Tibial artery (tissue), 4 donors: ENCODE data around the gene MEPCE.

Source experiments
- DNase-seq, 2 donors: peaks; one replicate each; pipeline ENCODE4 v3.0.0-alpha.2; 2019
- H3K27ac ChIP-seq, 2 donors: fragments of 200-600 bp; sonication (generic) in 1 of 2; 1 replicate in 1 of 2; 2 replicates in 1 of 2; pipeline ENCODE4 v1.5.1; 2018 to 2019; ENCODE audit warnings: mild to moderate bottlenecking in 1 of 2
- H3K27me3 ChIP-seq, 2 donors: fragments of 200-600 bp; sonication (generic) in 1 of 2; one replicate each; pipeline versions ENCODE4 v1.5.1 to v1.6.0; 2016 to 2019
- H3K36me3 ChIP-seq, 3 donors: fragments of 200-600 bp; sonication (generic) in 2 of 3; one replicate each; pipeline ENCODE4 v1.5.1; 2016 to 2019; ENCODE audit warnings: mild to moderate bottlenecking in 2 of 3
- H3K4me1 ChIP-seq, 4 donors: fragments of 200-600 bp; sonication (generic) in 2 of 4; 1 replicate in 3 of 4; 2 replicates in 1 of 4; pipeline ENCODE4 v1.5.1; 2016 to 2019
- H3K4me3 ChIP-seq, 2 donors: fragments of 200-600 bp; sonication (generic) in 1 of 2; 1 replicate in 1 of 2; 2 replicates in 1 of 2; pipeline ENCODE4 v1.5.1; 2018 to 2019; ENCODE audit warnings: mild to moderate bottlenecking in 2 of 2
- H3K9me3 ChIP-seq, 3 donors: fragments of 200-600 bp; sonication (generic) in 1 of 3; one replicate each; pipeline ENCODE4 v1.5.1; 2016 to 2019
- intact Hi-C: fragments of 100-400 bp; cut with DNase I; formaldehyde crosslinking; loops from one replicate; pipeline ENCODE4 v1.15.0; 2023; ENCODE audit warnings: low total_unique reads
- TF ChIP-seq, protein P1 (sequence below), 2 experiments: fragments of 200-600 bp in 1 of 2; fragments of 450-650 bp in 1 of 2; IDR thresholded peaks; one replicate each; pipeline ENCODE4 v1.5.1; 2017 to 2019; ENCODE audit warnings: antibody characterized with exemption in 2 of 2, mild to moderate bottlenecking in 1 of 2, moderate library complexity in 1 of 2

Gene MEPCE

DNA sequence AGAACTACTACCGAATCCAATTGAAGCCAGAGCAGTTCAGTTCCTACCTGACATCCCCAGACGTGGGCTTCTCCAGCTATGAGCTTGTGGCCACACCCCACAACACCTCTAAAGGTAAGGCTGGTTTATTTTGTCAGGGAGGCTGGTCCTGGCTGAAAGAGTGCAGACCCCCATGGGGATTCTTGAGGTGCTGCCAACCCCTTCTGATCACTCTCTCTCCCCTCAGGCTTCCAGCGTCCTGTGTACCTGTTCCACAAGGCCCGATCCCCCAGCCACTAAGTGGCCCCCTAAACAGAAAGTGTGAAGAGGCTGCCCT lies 3.6 kb downstream of the MEPCE start:
- intact Hi-C loops, result no loop called here
- Histone ChIP-seq H3K27me3 (no peaks in the 10 kb centered on the region), H3K27ac (no peak overlapping the region), H3K4me1 (peaks cover 0 to 51% (median 39%) of the 10 kb centered on the region in 4 donors), H3K9me3 (no peaks in the 10 kb centered on the region), H3K4me3 (no peak overlapping the region), H3K36me3 (peaks cover 11 to 32% (median 31%) of the 10 kb centered on the region in 3 donors)
- no peak for DNase-seq
- TF ChIP-seq, protein P1, sequence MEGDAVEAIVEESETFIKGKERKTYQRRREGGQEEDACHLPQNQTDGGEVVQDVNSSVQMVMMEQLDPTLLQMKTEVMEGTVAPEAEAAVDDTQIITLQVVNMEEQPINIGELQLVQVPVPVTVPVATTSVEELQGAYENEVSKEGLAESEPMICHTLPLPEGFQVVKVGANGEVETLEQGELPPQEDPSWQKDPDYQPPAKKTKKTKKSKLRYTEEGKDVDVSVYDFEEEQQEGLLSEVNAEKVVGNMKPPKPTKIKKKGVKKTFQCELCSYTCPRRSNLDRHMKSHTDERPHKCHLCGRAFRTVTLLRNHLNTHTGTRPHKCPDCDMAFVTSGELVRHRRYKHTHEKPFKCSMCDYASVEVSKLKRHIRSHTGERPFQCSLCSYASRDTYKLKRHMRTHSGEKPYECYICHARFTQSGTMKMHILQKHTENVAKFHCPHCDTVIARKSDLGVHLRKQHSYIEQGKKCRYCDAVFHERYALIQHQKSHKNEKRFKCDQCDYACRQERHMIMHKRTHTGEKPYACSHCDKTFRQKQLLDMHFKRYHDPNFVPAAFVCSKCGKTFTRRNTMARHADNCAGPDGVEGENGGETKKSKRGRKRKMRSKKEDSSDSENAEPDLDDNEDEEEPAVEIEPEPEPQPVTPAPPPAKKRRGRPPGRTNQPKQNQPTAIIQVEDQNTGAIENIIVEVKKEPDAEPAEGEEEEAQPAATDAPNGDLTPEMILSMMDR (IDR thresholded peaks at IDR 0.05), result no peak

DNA sequence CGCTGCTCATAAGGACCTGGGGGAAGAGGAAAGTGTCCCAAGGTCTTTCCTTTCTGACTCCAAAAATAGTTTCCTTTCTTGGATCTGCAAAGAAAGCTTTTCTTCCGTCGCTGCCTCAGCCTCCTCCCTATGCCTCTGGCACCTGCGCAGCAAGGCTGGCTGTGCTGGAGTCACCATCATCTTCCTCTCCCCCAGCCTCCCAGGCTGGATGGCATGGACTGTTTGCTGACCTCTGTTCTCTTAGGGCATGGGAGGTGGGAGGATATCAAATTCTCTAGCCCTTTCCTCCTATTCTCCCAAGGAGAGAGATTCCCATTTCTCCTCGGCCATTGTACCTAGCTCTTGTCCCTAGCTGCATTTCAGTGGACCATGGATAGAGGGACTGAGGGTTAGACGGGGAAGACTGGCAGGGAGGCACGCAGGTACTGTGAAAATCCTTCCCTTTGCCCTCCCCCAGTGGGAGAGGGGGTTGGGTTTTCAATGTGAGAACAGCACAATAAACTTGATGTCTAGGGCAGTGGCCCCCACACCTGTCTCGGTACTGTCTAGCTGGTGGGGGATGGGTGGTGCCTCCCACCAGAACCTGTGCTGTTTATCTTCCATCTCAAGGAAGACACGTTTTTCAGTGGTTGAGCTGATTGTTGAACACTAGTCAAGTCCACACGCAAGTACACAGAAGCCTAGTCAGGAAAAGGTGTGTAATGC lies 4.1 kb downstream of the MEPCE start:
- no peaks in the 10 kb centered on the region for H3K27me3 ChIP-seq
- H3K4me1 ChIP-seq, result peaks cover 0 to 51% (median 39%) of the 10 kb centered on the region in 4 donors
- peaks cover 11 to 32% (median 31%) of the 10 kb centered on the region in 3 donors for H3K36me3 ChIP-seq
- no peak overlapping the region for H3K27ac ChIP-seq
- TF ChIP-seq, protein P1 (IDR thresholded peaks at IDR 0.05), result no peak
- intact Hi-C loops, result no loop called here
- H3K9me3 ChIP-seq, result no peaks in the 10 kb centered on the region
- no peak for DNase-seq
- H3K4me3 ChIP-seq, result no peak overlapping the region

DNA sequence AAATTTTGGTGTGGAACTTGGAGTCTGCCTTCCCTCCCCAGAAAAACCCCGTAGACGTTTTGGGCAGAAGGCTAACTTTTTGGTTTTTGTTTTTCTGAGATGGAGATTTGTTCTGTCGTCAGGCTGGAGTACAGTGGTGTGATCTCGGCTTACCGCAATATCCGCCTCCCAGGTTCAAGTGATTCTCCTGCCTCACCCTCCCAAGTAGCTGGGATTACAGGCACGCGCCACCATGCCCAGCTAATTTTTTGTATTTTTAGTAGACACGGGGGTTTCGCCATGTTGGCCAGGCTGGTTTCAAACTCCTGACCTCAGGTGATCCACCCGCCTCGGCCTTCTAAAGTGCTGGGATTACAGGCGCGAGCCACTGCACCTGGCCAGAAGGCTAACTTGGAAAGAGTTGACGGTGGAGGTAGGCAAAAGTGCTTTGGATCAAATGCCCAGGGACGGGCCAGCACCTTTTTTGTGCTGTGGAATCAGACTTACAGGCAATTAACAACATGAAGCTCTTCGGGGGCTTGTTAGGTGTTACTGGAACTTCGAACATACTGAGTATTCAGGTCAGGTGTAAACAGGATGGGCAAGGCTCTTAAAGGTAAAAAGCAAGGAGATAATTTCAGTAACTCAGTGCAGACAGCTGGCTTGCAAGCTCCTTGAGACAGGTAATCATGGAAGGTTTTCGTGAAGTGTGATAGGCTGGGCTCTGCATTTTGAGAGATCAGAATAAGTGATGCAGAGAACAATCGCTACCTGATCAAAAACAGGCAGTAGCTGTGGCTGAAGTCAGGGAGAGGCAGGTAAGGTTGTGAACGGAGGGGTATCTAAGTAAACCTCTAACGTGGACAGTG lies 4.9 kb downstream of the MEPCE start:
- peaks cover 0 to 51% (median 39%) of the 10 kb centered on the region in 4 donors for H3K4me1 ChIP-seq
- H3K4me3 ChIP-seq, result peak overlapping the region; percentile 63 to 72

DNA sequence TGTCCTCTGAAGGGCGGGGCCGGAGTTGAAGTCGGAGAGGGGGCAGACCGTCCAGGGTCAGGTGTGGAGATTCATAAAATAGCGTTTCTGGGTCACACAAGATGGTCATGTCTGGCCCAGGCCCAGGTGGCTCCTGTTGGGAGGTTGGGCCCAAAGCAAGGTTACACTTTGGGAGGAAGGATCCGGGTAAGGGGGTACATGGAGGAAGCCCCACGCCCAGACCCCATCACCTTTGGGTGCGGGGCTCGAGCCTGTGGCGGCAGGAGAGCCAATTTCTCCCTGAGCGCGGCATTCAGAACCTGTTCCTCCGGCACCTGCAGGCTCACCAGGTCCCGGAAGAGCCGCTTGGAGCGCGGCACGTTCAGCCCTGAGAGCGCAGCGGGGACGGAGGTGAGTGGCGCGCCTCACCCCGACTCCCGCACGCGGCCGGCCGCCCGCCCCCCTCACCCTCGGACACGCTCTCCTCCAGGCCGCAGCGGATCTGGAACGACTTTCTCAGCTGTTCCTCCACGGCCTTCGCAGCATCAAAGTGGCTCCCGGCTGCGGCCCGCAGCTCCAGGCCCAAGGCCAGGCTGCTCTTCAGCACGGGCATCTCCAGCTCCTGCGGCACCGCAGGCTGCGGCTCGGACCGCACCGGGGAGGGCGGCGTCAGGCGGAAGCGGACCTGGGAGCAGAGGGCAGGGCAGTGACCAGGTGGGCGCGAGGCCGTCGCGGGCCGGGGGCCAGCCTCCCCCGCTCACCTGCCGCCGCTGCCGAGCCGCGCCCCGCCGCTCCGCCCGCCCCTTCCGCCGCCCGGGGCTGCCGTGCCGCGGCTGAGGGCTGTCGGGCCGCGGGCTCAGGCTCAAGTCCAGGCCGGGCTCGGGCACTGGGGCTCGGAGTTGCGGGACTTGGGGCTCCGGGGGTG lies 6.0 kb downstream of the MEPCE start:
- Histone ChIP-seq H3K4me3 (peak overlapping the region; percentile 63 to 72), H3K4me1 (peaks cover 0 to 45% (median 35%) of the 10 kb centered on the region in 4 donors), H3K9me3 (no peaks in the 10 kb centered on the region), H3K36me3 (peaks cover 11 to 32% (median 31%) of the 10 kb centered on the region in 3 donors), H3K27ac (peak overlapping the region; percentile 79 to 95), H3K27me3 (no peaks in the 10 kb centered on the region)
- peak in 1 of 2 donors; percentile 75 for DNase-seq
- intact Hi-C loops, result no loop called here
- TF ChIP-seq, protein P1 (IDR thresholded peaks at IDR 0.05), result no peak

More for the DNA sequence above, 4.9 kb downstream of the MEPCE start:
- TF ChIP-seq, protein P1 (IDR thresholded peaks at IDR 0.05), result no peak
- DNase-seq, result no peak
- intact Hi-C loops, result no loop called here
- H3K27ac ChIP-seq, result peak overlapping the region; percentile 79 to 95
- peaks cover 11 to 32% (median 31%) of the 10 kb centered on the region in 3 donors for H3K36me3 ChIP-seq
- H3K9me3 ChIP-seq, result no peaks in the 10 kb centered on the region
- no peaks in the 10 kb centered on the region for H3K27me3 ChIP-seq
